Endothelial cell of umbilical vein (primary cell): ENCODE results near the gene PHC2. TPM values are rescaled to one million over a fixed set of nuclear protein-coding genes. Genes with fewer than 3 reads are reported as not detected.

ENCODE experiments used
- BruUV-seq: library from RNA; stranded (reverse); fragments of 400-500 nt; replicated peaks from 2 replicates; lab custom pipeline; 2021; lab: Mats Ljungman, UMichigan
- CTCF ChIA-PET: fragments of 300-600, 350-600 bp; sonication (Branson Sonifier 250); formaldehyde crosslinking; loops from one replicate; lab custom pipeline; 2021; ENCODE audit warnings: antibody characterized with exemption, inconsistent platforms; lab: Charles Lee
- POLR2A ChIA-PET: fragments of 300-600, 350-600 bp; sonication (Branson Sonifier 250); formaldehyde crosslinking; loops from one replicate; lab custom pipeline; 2021; ENCODE audit warnings: antibody characterized with exemption, inconsistent platforms; lab: Charles Lee
- DNase-seq: peaks from one replicate; pipeline ENCODE4 v3.0.0-alpha.2; 2011; ENCODE audit warnings: low read depth, low spot score
- FAIRE-seq: peaks from 2 replicates; lab custom pipeline; 2011; peaks lifted over from hg19 to GRCh38; lab: Jason Lieb, UNC
- H2AFZ ChIP-seq: 2 replicates; pipeline ENCODE4 v1.6.0; 2012; ENCODE audit warnings: low read depth, low read length, control low read depth, inconsistent platforms
- H3K27ac ChIP-seq: 2 replicates; pipeline ENCODE4 v1.5.1; 2011; ENCODE audit warnings: low read depth, mild to moderate bottlenecking, control low read depth, low read length, moderate library complexity; ENCODE audit not compliant: insufficient read depth
- H3K27me3 ChIP-seq, 2 experiments: 2 replicates each; pipeline versions ENCODE4 v1.6.0 to v1.6.1; 2011; ENCODE audit warnings: low read length in 2 of 2, mixed read lengths in 1 of 2; ENCODE audit not compliant: control insufficient read depth in 2 of 2, insufficient read depth in 2 of 2
- H3K36me3 ChIP-seq, 2 experiments: 2 replicates in 1 of 2; 3 replicates in 1 of 2; pipeline ENCODE4 v1.5.1; 2011; ENCODE audit warnings: low read length in 2 of 2, mild to moderate bottlenecking in 1 of 2, moderate library complexity in 1 of 2; ENCODE audit not compliant: control insufficient read depth in 2 of 2, insufficient read depth in 2 of 2; ENCODE audit errors: extremely low read depth in 1 of 2
- H3K4me1 ChIP-seq: 3 replicates; pipeline ENCODE4 v1.5.1; 2011; ENCODE audit warnings: mild to moderate bottlenecking, low read length; ENCODE audit not compliant: control insufficient read depth, insufficient read depth; ENCODE audit errors: extremely low read depth
- H3K4me2 ChIP-seq: 2 replicates; pipeline ENCODE4 v1.6.1; 2011; ENCODE audit warnings: low read length, control low read depth, mixed read lengths; ENCODE audit not compliant: insufficient read depth
- H3K4me3 ChIP-seq, 3 experiments: fragments of 200-600 bp in 1 of 3; sonication (generic), shearing (Covaris generic) in 1 of 3; replicated peaks in 1 of 3; 2 replicates each; pipeline ENCODE4 v1.5.1; 2011 to 2016; ENCODE audit warnings: control low read depth in 3 of 3, low read length in 3 of 3, mild to moderate bottlenecking in 2 of 3, inconsistent platforms in 1 of 3, low read depth in 1 of 3, moderate library complexity in 1 of 3; ENCODE audit not compliant: insufficient read depth in 1 of 3
- H3K79me2 ChIP-seq: 2 replicates; pipeline ENCODE4 v1.6.0; 2012; ENCODE audit warnings: low read length, inconsistent platforms; ENCODE audit not compliant: control insufficient read depth, insufficient read depth
- H3K9ac ChIP-seq: replicated peaks from 2 replicates; pipeline ENCODE3; 2011; ENCODE audit warnings: low read length, control low read depth; ENCODE audit not compliant: insufficient read depth; ENCODE audit errors: extremely low read depth
- H3K9me1 ChIP-seq: replicated peaks from 3 replicates; pipeline ENCODE4 v1.6.0; 2011; ENCODE audit warnings: mild to moderate bottlenecking, low read length; ENCODE audit not compliant: control insufficient read depth, insufficient read depth; ENCODE audit errors: extremely low read depth
- H3K9me3 ChIP-seq: replicated peaks from 2 replicates; pipeline ENCODE4 v1.5.1; 2012; ENCODE audit warnings: low read length, inconsistent platforms; ENCODE audit not compliant: control insufficient read depth, insufficient read depth
- H4K20me1 ChIP-seq: replicated peaks from 2 replicates; pipeline ENCODE3; 2011; ENCODE audit warnings: mild to moderate bottlenecking, low read length; ENCODE audit not compliant: control insufficient read depth, insufficient read depth; ENCODE audit errors: extremely low read depth
- CTCF ChIP-seq, 2 donors: IDR thresholded peaks; 1 replicate in 1 of 2; 2 replicates in 1 of 2; pipeline ENCODE4 v1.5.1; 2011; ENCODE audit warnings: low read length in 2 of 2, mild to moderate bottlenecking in 2 of 2, moderate library complexity in 2 of 2, control low read depth in 1 of 2, inconsistent platforms in 1 of 2, low read depth in 1 of 2; ENCODE audit not compliant: insufficient read depth in 1 of 2; ENCODE audit errors: extremely low read depth in 1 of 2
- EZH2 ChIP-seq: IDR thresholded peaks from 2 replicates; pipeline ENCODE4 v1.6.1; 2012; ENCODE audit warnings: borderline replicate concordance, low read depth, mild to moderate bottlenecking, moderate library complexity, low read length, inconsistent platforms; ENCODE audit not compliant: severe bottlenecking
- GATA2 ChIP-seq: IDR thresholded peaks from 2 replicates; pipeline ENCODE4 v1.7.0; 2011; ENCODE audit warnings: low read depth, mild to moderate bottlenecking, moderate library complexity, mixed read lengths, low read length; ENCODE audit not compliant: insufficient read length, insufficient read depth
- MAX ChIP-seq: IDR thresholded peaks from 2 replicates; pipeline ENCODE4 v1.6.1; 2011; ENCODE audit not compliant: insufficient read depth, insufficient read length
- MYC ChIP-seq: IDR thresholded peaks from one replicate; pipeline ENCODE4 v1.6.1; 2011; ENCODE audit warnings: mild to moderate bottlenecking, low read depth, low read length
- POLR2A ChIP-seq: IDR thresholded peaks from 2 replicates; pipeline ENCODE4 v1.6.1; 2012; ENCODE audit warnings: low read depth, mild to moderate bottlenecking, control low read depth, low read length
- POLR2AphosphoS5 ChIP-seq: IDR thresholded peaks from 2 replicates; pipeline ENCODE4 v1.6.1; 2012; ENCODE audit warnings: low read depth, mild to moderate bottlenecking, control low read depth, low read length, moderate library complexity; ENCODE audit not compliant: insufficient read depth
- dilution Hi-C: fragments of 300-500 bp; cut with MboI; formaldehyde crosslinking; loops from one replicate; pipeline ENCODE4 v1.15.0; 2019; ENCODE audit warnings: low sequenced_read_pairs; ENCODE audit not compliant: extremely low pct_ligation_motif_present
- intact Hi-C: fragments of 100-400 bp; cut with micrococcal nuclease; formaldehyde crosslinking; loops from one replicate; pipeline ENCODE4 v1.10.0; 2022
- polyA plus RNA-seq, 4 experiments: library from polyadenylated mRNA; depleted of rRNA in 3 of 4; stranded (reverse) in 3 of 4; unstranded in 1 of 4; fragments of >200 nt; gene quantifications; 2 replicates each; pipeline versions ENCODE4 v1.2.1 to v1.2.3, GENCODE V29; 2011 to 2012; ENCODE audit warnings: missing spikeins in 1 of 4
- total RNA-seq: library from RNA; stranded (reverse); gene quantifications from 2 replicates; pipeline ENCODE4 v1.2.3, GENCODE V29; 2021

PHC2 gene
- total and polyA plus RNA-seq, 2 donors (not counting 3 experiments of a cell fraction or from before 2014, with no cell fraction given): 65.6 to 79.0 TPM

- H4K20me1 ChIP-seq: no peaks in the 10 kb centered on the region
- no peak for FAIRE-seq
- H3K36me3 ChIP-seq: no peaks in the 10 kb centered on the region
- DNase-seq: no peak
- no peak for TF ChIP-seq MYC
- TF ChIP-seq POLR2A: no peak
- TF ChIP-seq GATA2: no peak
- no peak for TF ChIP-seq MAX
- TF ChIP-seq POLR2AphosphoS5: no peak
- no peak for TF ChIP-seq CTCF (IDR thresholded peaks at IDR 0.05; ENCODE audit: extremely low read depth in 1 of 2, insufficient read depth in 1 of 2, low read depth in 1 of 2, low read length in 2 of 2)
- TF ChIP-seq EZH2: no peak
- intact Hi-C loops: no loop called here
- H3K79me2 ChIP-seq: no peaks in the 10 kb centered on the region
- H3K27me3 ChIP-seq: no peaks in the 10 kb centered on the region
- no TSS peak for BruUV-seq
- H3K9me1 ChIP-seq: no peaks in the 10 kb centered on the region
- H3K27ac ChIP-seq: no peak overlapping the region
- H3K9ac ChIP-seq: no peak overlapping the region
- ChIA-PET POLR2A (no interaction called here), CTCF (interaction anchor here (1.5 kb wide), 1 partner anchor 140 kb away, joined by 3 read pairs; no protein-coding TSS in a partner anchor)
- no peak overlapping the region for H3K4me2 ChIP-seq
- H2AFZ ChIP-seq: no peak overlapping the region
- dilution Hi-C loops: no loop called here
- H3K4me3 ChIP-seq: no peak overlapping the region
- peaks cover 5% of the 10 kb centered on the region for H3K4me1 ChIP-seq
- H3K9me3 ChIP-seq: no peaks in the 10 kb centered on the region
These were observed 72.6 kb downstream of the PHC2 start for GRCh38 chr1:33358114-33358794.
